ENCODE data around the gene CTRB1.

GRCh38 chr16:75193730-75194444 lies 24.9 kb upstream of the CTRB1 start:
- TF ChIP-seq GABPA (IDR thresholded peaks at IDR 0.05; ENCODE audit: borderline replicate concordance, insufficient read depth, low read length) = no peak
- no peak for TF ChIP-seq RFX5 (IDR thresholded peaks at IDR 0.05; ENCODE audit: borderline replicate concordance, low read depth, low read length)
- TF ChIP-seq, protein P1, sequence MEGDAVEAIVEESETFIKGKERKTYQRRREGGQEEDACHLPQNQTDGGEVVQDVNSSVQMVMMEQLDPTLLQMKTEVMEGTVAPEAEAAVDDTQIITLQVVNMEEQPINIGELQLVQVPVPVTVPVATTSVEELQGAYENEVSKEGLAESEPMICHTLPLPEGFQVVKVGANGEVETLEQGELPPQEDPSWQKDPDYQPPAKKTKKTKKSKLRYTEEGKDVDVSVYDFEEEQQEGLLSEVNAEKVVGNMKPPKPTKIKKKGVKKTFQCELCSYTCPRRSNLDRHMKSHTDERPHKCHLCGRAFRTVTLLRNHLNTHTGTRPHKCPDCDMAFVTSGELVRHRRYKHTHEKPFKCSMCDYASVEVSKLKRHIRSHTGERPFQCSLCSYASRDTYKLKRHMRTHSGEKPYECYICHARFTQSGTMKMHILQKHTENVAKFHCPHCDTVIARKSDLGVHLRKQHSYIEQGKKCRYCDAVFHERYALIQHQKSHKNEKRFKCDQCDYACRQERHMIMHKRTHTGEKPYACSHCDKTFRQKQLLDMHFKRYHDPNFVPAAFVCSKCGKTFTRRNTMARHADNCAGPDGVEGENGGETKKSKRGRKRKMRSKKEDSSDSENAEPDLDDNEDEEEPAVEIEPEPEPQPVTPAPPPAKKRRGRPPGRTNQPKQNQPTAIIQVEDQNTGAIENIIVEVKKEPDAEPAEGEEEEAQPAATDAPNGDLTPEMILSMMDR (IDR thresholded peaks at IDR 0.05; ENCODE audit: control extremely low read depth in 1 of 3, insufficient read depth in 1 of 3, low read depth in 1 of 3, low read length in 3 of 3) = no peak
- no peak for TF ChIP-seq YY1 (IDR thresholded peaks at IDR 0.05; ENCODE audit: low read depth, low read length)
- TF ChIP-seq SP2 (IDR thresholded peaks at IDR 0.05; ENCODE audit: low read length) = no peak
- TF ChIP-seq POLR2A (IDR thresholded peaks at IDR 0.05; ENCODE audit: control extremely low read depth in 1 of 2, low read depth in 2 of 2, low read length in 2 of 2) = no peak
- TF ChIP-seq RAD21 (IDR thresholded peaks at IDR 0.05 in 1 of 2, conservative IDR thresholded peaks at IDR 0.05 in 1 of 2; ENCODE audit: low read depth in 2 of 2, low read length in 2 of 2) = no peak
- no peak for TF ChIP-seq POLR2AphosphoS5 (IDR thresholded peaks at IDR 0.05; ENCODE audit: low read depth, low read length)
- no peak for TF ChIP-seq KDM5A (IDR thresholded peaks at IDR 0.05; ENCODE audit: low read length)
- TF ChIP-seq EGR1 (IDR thresholded peaks at IDR 0.05; ENCODE audit: borderline replicate concordance, low read depth, low read length) = no peak
